B cell (primary cell): ENCODE results near the gene PLEKHH3. TPM values are rescaled to one million over a fixed set of nuclear protein-coding genes. Genes with fewer than 3 reads are reported as not detected.

Source experiments
- ATAC-seq: fragments of 200-7000 bp; cut with Tn5 transposase; one replicate; pipeline ENCODE4 v1.10.0; 2021; ENCODE audit warnings: low read depth, mild to moderate bottlenecking, moderate number of reproducible peaks, moderate library complexity
- CTCF ChIA-PET: fragments of 350-600 bp; sonication (Branson Sonifier 250); formaldehyde crosslinking; loops from one replicate; lab custom pipeline; 2021; ENCODE audit warnings: antibody characterized with exemption, inconsistent platforms; lab: Charles Lee
- POLR2A ChIA-PET: fragments of 350-600 bp; sonication (Branson Sonifier 250); formaldehyde crosslinking; loops from one replicate; lab custom pipeline; 2021; ENCODE audit warnings: antibody characterized with exemption; lab: Charles Lee
- DNase-seq: peaks from one replicate; pipeline ENCODE4 v3.0.0; 2013
- H2AFZ ChIP-seq: 2 replicates; pipeline ENCODE4 v1.6.1; 2012; ENCODE audit warnings: mild to moderate bottlenecking, low read depth, low read length; ENCODE audit not compliant: insufficient read depth, poor library complexity, severe bottlenecking
- H3K27ac ChIP-seq, 2 donors: 1 replicate in 1 of 2; 2 replicates in 1 of 2; pipeline ENCODE4 v1.5.1; 2012 to 2013; ENCODE audit warnings: low read length in 2 of 2, mild to moderate bottlenecking in 2 of 2, moderate library complexity in 1 of 2
- H3K27me3 ChIP-seq, 4 experiments: fragments of 200-600 bp in 1 of 4; sonication (generic) in 1 of 4; replicated peaks in 1 of 4; 1 replicate in 2 of 4; 2 replicates in 2 of 4; pipeline versions ENCODE4 v1.6.1 to v1.7.0; 2013 to 2016; ENCODE audit warnings: low read length in 3 of 4, mild to moderate bottlenecking in 2 of 4, mixed read lengths in 1 of 4, moderate library complexity in 1 of 4; ENCODE audit not compliant: insufficient read depth in 4 of 4, control insufficient read depth in 3 of 4; ENCODE audit errors: control extremely low read depth in 1 of 4
- H3K36me3 ChIP-seq, 2 experiments: replicated peaks in 1 of 2; 1 replicate in 1 of 2; 2 replicates in 1 of 2; pipeline versions ENCODE4 v1.6.1 to v1.7.1; 2013; ENCODE audit warnings: low read length in 1 of 2; ENCODE audit not compliant: insufficient read depth in 2 of 2, control insufficient read depth in 1 of 2; ENCODE audit errors: control extremely low read depth in 1 of 2, extremely low read depth in 1 of 2
- H3K4me1 ChIP-seq, 2 donors: fragments of 200-600 bp in 1 of 2; sonication (generic) in 1 of 2; 1 replicate in 1 of 2; 2 replicates in 1 of 2; pipeline versions ENCODE4 v1.5.1 to v1.6.1; 2013 to 2017; ENCODE audit warnings: low read length in 2 of 2; ENCODE audit not compliant: control insufficient read depth in 2 of 2, insufficient read depth in 2 of 2
- H3K4me2 ChIP-seq: replicated peaks from 2 replicates; pipeline ENCODE3; 2012; ENCODE audit warnings: mild to moderate bottlenecking, low read depth, low read length; ENCODE audit not compliant: poor library complexity, severe bottlenecking
- H3K4me3 ChIP-seq, 5 experiments: fragments of 200-600 bp in 1 of 5; sonication (generic) in 1 of 5; 1 replicate in 3 of 5; 2 replicates in 2 of 5; pipeline versions ENCODE4 v1.5.1 to v1.7.0; 2011 to 2016; ENCODE audit warnings: low read length in 4 of 5, mild to moderate bottlenecking in 4 of 5, low read depth in 2 of 5, control low read depth in 1 of 5, moderate library complexity in 1 of 5; ENCODE audit not compliant: insufficient read depth in 1 of 5; ENCODE audit errors: control extremely low read depth in 1 of 5, extremely low read depth in 1 of 5
- H3K79me2 ChIP-seq: fragments of 200-600 bp; sonication (generic); one replicate; pipeline ENCODE4 v1.6.0; 2016; ENCODE audit warnings: low read length; ENCODE audit not compliant: control insufficient read depth, insufficient read depth
- H3K9ac ChIP-seq: fragments of 200-600 bp; sonication (generic); 2 replicates; pipeline ENCODE4 v1.6.1; 2017; ENCODE audit warnings: mild to moderate bottlenecking, low read length, moderate library complexity
- H3K9me3 ChIP-seq, 3 donors: one replicate each; pipeline versions ENCODE4 v1.6.1 to v1.7.1; 2013; ENCODE audit warnings: low read length in 2 of 3; ENCODE audit not compliant: control insufficient read depth in 2 of 3, insufficient read depth in 1 of 3; ENCODE audit errors: control extremely low read depth in 1 of 3
- H4K20me1 ChIP-seq: 2 replicates; pipeline ENCODE4 v1.6.0; 2012; ENCODE audit warnings: mild to moderate bottlenecking, low read length; ENCODE audit not compliant: insufficient read depth, control insufficient read depth, poor library complexity, severe bottlenecking
- H3K27ac Mint-ChIP-seq: one replicate; pipeline ENCODE4 v1.8.0; 2021; ENCODE audit warnings: mixed read lengths
- H3K27me3 Mint-ChIP-seq: one replicate; pipeline ENCODE4 v1.8.0; 2021; ENCODE audit warnings: mixed read lengths
- H3K4me1 Mint-ChIP-seq: one replicate; pipeline ENCODE4 v1.8.0; 2021; ENCODE audit warnings: mixed read lengths
- H3K4me3 Mint-ChIP-seq: one replicate; pipeline ENCODE4 v1.8.0; 2021; ENCODE audit warnings: mixed read lengths
- H3K9me3 Mint-ChIP-seq: one replicate; pipeline ENCODE4 v1.8.0; 2022; ENCODE audit warnings: mixed read lengths; ENCODE audit not compliant: insufficient read depth
- EZH2 ChIP-seq: IDR thresholded peaks from 2 replicates; pipeline ENCODE4 v1.6.1; 2012; ENCODE audit warnings: borderline replicate concordance, low read depth, mild to moderate bottlenecking, moderate library complexity, low read length; ENCODE audit not compliant: insufficient read depth, poor library complexity, severe bottlenecking
- WGBS: methylation state at CpG from one replicate; pipeline ENCODE4 v1.1.5; 2013; ENCODE audit warnings: missing lambda C conversion rate; ENCODE audit not compliant: insufficient coverage; 5-methylcytosine and 5-hydroxymethylcytosine counted together
- intact Hi-C: fragments of 100-400 bp; cut with micrococcal nuclease; formaldehyde crosslinking; loops from one replicate; pipeline ENCODE4 v1.10.0; 2022
- polyA plus RNA-seq: library from polyadenylated mRNA; depleted of rRNA; stranded (reverse); fragments of >200 nt; gene quantifications from 2 replicates; pipeline ENCODE4 v1.2.3, GENCODE V29; 2012
- total RNA-seq, 2 donors: library from RNA; stranded (reverse); fragments of 120-200 nt in 1 of 2; gene quantifications; 1 replicate in 1 of 2; 2 replicates in 1 of 2; pipeline versions ENCODE4 v1.2.3 to v1.2.4, GENCODE V29; 2013 to 2022
- TF ChIP-seq, protein P1 (sequence below): fragments of 200-600 bp; IDR thresholded peaks from one replicate; pipeline ENCODE4 v1.8.0; 2022; ENCODE audit warnings: antibody characterized with exemption, mild to moderate bottlenecking

Gene PLEKHH3
- total and polyA plus RNA-seq, 2 donors (not counting 1 experiment from before 2014, with no cell fraction given), result 0.44 to 0.67 TPM

DNA sequence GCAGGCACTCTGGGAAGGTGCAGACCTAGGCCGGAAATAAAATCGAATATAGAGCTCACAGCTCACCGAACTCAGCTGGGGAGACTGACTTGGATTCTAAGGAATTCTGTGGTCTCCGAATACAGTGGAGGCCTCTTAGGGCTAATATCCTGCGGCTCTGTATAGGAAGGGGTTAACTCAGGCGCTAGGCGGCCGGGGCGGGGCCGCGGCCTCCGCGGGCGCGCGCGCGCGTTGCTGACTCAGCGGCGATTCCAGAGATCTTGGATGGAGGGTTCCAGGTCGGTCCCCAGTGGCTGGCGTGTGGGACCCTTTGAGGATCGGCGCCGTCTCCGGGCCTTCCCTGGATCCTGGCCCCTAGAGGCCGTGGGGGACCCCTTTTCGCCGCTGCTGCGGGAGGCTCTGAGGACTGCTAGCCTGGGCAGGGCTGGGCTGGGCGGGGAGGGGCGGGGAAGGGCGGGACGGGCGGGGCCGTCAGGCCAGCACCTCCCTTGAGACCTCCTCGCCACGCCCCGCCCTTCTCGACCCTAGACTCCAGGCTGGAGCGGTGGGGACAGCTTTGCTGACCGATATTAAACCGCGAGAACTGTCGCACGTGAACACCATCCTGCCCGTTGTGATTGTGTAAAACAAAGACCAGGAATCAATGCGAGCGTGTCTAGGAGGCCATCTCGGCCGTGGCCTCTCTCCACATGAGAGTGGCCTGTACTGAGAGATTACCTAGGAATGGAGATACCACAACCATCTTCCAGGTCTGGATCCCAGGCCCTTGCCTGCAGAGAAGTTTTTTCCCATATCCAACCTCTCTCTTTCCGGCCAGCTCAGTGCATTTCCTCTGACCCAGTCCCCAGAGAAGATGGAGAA lies 1.4 kb upstream of the PLEKHH3 start:
- TF ChIP-seq, protein P1, sequence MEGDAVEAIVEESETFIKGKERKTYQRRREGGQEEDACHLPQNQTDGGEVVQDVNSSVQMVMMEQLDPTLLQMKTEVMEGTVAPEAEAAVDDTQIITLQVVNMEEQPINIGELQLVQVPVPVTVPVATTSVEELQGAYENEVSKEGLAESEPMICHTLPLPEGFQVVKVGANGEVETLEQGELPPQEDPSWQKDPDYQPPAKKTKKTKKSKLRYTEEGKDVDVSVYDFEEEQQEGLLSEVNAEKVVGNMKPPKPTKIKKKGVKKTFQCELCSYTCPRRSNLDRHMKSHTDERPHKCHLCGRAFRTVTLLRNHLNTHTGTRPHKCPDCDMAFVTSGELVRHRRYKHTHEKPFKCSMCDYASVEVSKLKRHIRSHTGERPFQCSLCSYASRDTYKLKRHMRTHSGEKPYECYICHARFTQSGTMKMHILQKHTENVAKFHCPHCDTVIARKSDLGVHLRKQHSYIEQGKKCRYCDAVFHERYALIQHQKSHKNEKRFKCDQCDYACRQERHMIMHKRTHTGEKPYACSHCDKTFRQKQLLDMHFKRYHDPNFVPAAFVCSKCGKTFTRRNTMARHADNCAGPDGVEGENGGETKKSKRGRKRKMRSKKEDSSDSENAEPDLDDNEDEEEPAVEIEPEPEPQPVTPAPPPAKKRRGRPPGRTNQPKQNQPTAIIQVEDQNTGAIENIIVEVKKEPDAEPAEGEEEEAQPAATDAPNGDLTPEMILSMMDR, result no peak
- TF ChIP-seq EZH2, result no peak
- DNase-seq (peak; percentile 88), ATAC-seq (peak; percentile 37)
- no peaks in the 10 kb centered on the region for H3K9me3 Mint-ChIP-seq
- ChIA-PET CTCF (interaction anchor here (1.1 to 4.9 kb wide), 8 partner anchors 9 to 146 kb away, joined by 3 to 72 read pairs (median 5); partner anchors contain the start of genes BECN1, PSMC3IP, RETREG3 and TUBG1), POLR2A (interaction anchor here (1.2 to 4.5 kb wide), 4 partner anchors 69 to 391 kb away, joined by 5 to 19 read pairs (median 10); partner anchors contain the start of genes PSMC3IP, RETREG3 and TUBG1)
- WGBS, result under 1% methylated on average over 51 of the region's 53 CpGs
- Histone ChIP-seq H3K9ac (peak overlapping the region; percentile 51), H3K4me3 (peak overlapping the region; percentile 51 to 75 (median 62)), H2AFZ (peak overlapping the region; percentile 67), H4K20me1 (peaks cover 31% of the 10 kb centered on the region), H3K4me2 (peak overlapping the region; percentile 99), H3K27ac (peak overlapping the region in 1 of 2 donors; percentile 29), H3K9me3 (peaks cover 0 to 32% (median 0%) of the 10 kb centered on the region in 3 donors), H3K4me1 (peaks cover 81 to 90% of the 10 kb centered on the region in 2 donors), H3K36me3 (no peaks in the 10 kb centered on the region), H3K27me3 (peaks cover 0 to 64% (median 28%) of the 10 kb centered on the region in 4 experiments), H3K79me2 (no peaks in the 10 kb centered on the region)
- peak overlapping the region; percentile 92 for H3K4me3 Mint-ChIP-seq
- peaks cover 69% of the 10 kb centered on the region for H3K4me1 Mint-ChIP-seq
- peaks cover 14% of the 10 kb centered on the region for H3K27me3 Mint-ChIP-seq
- intact Hi-C loops, result loop anchor here (2.0 to 10.0 kb wide), 7 partner anchors 19 to 483 kb away; partner anchors contain the start of genes ATP6V0A1, GHDC, MLX and NAGLU
- peak overlapping the region; percentile 88 for H3K27ac Mint-ChIP-seq
